ENCODE data around the gene ABITRAM. TPM values are rescaled to one million over a fixed set of nuclear protein-coding genes. Genes with fewer than 3 reads are reported as not detected.

ABITRAM gene
- total and polyA plus RNA-seq, 2 of the 13 experiments (the other 11 are each of a cell fraction or from before 2014, with no cell fraction given): 10.2 to 21.6 TPM

- 0 out of 2 replicates have a peak, but pooled peaks have one; percentile 15 for TF ChIP-seq ZNF609 (CRISPR knock-in tag; IDR thresholded peaks at IDR 0.05; ENCODE audit: borderline replicate concordance)
- peak in 1 of 2 experiments; percentile 62; a peak in 2 of 4 replicates for TF ChIP-seq EP300 (IDR thresholded peaks at IDR 0.05; ENCODE audit: low read depth in 2 of 2, low read length in 2 of 2)
- TF ChIP-seq EP300 (CRISPR knock-in tag; IDR thresholded peaks at IDR 0.05; ENCODE audit: borderline replicate concordance): no peak
- no peak for TF ChIP-seq ZNF253 (CRISPR knock-in tag; IDR thresholded peaks at IDR 0.05; ENCODE audit: borderline replicate concordance)
- peak; percentile 42; the same call in 1 of the 2 replicates for TF ChIP-seq FOXA3 (CRISPR knock-in tag; IDR thresholded peaks at IDR 0.05)
- no peak for TF ChIP-seq SRF (IDR thresholded peaks at IDR 0.05; ENCODE audit: low read depth, low read length)
- no peak for TF ChIP-seq TOE1 (CRISPR knock-in tag; IDR thresholded peaks at IDR 0.05)
- TF ChIP-seq GFI1 (CRISPR knock-in tag; IDR thresholded peaks at IDR 0.05; ENCODE audit: borderline replicate concordance): no peak
- no peak for TF ChIP-seq ZNF512 (CRISPR knock-in tag; IDR thresholded peaks at IDR 0.05)
- peak; percentile 20; the same call in 1 of the 2 replicates for TF ChIP-seq SOX5 (CRISPR knock-in tag; IDR thresholded peaks at IDR 0.05; ENCODE audit: borderline replicate concordance)
- TF ChIP-seq, protein P1, sequence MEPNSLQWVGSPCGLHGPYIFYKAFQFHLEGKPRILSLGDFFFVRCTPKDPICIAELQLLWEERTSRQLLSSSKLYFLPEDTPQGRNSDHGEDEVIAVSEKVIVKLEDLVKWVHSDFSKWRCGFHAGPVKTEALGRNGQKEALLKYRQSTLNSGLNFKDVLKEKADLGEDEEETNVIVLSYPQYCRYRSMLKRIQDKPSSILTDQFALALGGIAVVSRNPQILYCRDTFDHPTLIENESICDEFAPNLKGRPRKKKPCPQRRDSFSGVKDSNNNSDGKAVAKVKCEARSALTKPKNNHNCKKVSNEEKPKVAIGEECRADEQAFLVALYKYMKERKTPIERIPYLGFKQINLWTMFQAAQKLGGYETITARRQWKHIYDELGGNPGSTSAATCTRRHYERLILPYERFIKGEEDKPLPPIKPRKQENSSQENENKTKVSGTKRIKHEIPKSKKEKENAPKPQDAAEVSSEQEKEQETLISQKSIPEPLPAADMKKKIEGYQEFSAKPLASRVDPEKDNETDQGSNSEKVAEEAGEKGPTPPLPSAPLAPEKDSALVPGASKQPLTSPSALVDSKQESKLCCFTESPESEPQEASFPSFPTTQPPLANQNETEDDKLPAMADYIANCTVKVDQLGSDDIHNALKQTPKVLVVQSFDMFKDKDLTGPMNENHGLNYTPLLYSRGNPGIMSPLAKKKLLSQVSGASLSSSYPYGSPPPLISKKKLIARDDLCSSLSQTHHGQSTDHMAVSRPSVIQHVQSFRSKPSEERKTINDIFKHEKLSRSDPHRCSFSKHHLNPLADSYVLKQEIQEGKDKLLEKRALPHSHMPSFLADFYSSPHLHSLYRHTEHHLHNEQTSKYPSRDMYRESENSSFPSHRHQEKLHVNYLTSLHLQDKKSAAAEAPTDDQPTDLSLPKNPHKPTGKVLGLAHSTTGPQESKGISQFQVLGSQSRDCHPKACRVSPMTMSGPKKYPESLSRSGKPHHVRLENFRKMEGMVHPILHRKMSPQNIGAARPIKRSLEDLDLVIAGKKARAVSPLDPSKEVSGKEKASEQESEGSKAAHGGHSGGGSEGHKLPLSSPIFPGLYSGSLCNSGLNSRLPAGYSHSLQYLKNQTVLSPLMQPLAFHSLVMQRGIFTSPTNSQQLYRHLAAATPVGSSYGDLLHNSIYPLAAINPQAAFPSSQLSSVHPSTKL (CRISPR knock-in tag; IDR thresholded peaks at IDR 0.05): peak; percentile 47; the same call in 1 of the 2 replicates
- TF ChIP-seq PHB2 (IDR thresholded peaks at IDR 0.05; ENCODE audit: partially characterized antibody): no peak
- TF ChIP-seq LCORL (IDR thresholded peaks at IDR 0.05): no peak
- 0 out of 2 replicates have a peak, but pooled peaks have one; percentile 17 for TF ChIP-seq LCORL (CRISPR knock-in tag; IDR thresholded peaks at IDR 0.05)
- TF ChIP-seq SOX13 (IDR thresholded peaks at IDR 0.05): no peak
- TF ChIP-seq SOX13 (CRISPR knock-in tag; conservative IDR thresholded peaks at IDR 0.05 in 1 of 2, IDR thresholded peaks at IDR 0.05 in 1 of 2): peak in 1 of 2 experiments; percentile 38; a peak in 1 of 4 replicates
- peak; percentile 51; the same call in 1 of the 2 replicates for TF ChIP-seq NCOA2 (CRISPR knock-in tag; IDR thresholded peaks at IDR 0.05)
- TF ChIP-seq POLR2A (IDR thresholded peaks at IDR 0.05; ENCODE audit: insufficient read depth in 1 of 2, low read depth in 2 of 2, low read length in 2 of 2): no peak
- TF ChIP-seq ZNF83 (CRISPR knock-in tag; IDR thresholded peaks at IDR 0.05; ENCODE audit: borderline replicate concordance): no peak
- no peak for TF ChIP-seq FOXA1 (IDR thresholded peaks at IDR 0.05)
- TF ChIP-seq FOXA1 (CRISPR knock-in tag; IDR thresholded peaks at IDR 0.05): peak; percentile 30; the same call in 1 of the 2 replicates
Measured at GRCh38 chr9:108897324-108898096, 36.7 kb upstream of the ABITRAM start (continued).
